Measurements from ENCODE around the gene NANOS1. TPM values are rescaled to one million over a fixed set of nuclear protein-coding genes. Genes with fewer than 3 reads are reported as not detected.

Gene NANOS1
- total RNA-seq, 1 donor from 2014 or later, result 1.3 TPM

DNA sequence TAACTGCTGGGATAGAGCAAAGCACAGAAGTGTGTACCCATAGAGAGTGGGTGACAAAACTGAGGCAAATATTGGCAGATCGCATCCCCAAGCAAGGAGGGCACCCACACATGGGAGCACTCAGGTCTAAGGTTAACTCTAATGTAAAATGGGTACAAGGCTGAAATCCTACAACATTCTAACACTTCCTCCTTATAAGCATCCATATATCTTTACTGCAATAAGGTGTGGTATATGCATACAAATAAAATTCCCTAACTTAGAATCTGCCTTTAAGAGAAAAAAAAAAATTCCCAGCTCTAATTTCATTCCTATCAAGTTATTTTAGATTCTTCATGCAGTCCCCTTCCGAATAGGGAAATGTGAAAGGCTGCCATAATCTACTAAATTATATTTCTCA lies 32.4 kb downstream of the NANOS1 start:
- ATAC-seq, result no peak

DNA sequence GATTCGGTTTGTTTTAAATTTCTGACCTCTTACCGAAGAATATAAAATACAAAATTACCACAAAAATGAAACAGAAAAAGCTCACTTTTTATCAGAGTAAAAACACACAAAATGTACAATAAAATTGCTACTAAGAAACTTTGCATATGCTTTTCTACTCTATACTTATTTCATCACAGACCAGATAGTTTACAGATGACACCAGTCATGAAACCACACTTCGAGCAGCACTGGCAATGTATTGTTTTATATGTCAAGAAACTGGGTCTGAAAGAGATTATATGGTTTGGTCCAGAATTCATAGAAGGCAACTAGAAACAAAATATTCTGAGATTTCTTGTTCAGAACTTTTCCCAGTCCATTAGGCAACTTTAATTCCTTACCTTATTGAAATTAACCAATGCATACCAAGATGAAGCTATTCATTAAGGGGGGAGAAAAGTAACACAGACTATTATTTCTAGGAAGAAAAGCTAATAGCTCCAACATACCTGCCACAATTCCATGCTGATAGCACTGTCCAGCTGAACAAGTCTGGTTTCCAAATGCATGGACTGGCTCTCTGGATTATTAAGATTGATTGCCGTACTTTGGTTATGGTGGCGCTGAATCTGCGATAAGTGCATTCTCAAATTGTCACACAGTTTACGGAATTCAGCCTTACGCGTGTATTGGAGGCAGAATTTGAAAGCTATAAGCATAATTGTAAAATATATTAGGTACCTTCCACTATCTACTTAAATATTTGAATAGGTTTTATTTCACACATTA lies 41.1 kb downstream of the NANOS1 start:
- no peak for ATAC-seq

DNA sequence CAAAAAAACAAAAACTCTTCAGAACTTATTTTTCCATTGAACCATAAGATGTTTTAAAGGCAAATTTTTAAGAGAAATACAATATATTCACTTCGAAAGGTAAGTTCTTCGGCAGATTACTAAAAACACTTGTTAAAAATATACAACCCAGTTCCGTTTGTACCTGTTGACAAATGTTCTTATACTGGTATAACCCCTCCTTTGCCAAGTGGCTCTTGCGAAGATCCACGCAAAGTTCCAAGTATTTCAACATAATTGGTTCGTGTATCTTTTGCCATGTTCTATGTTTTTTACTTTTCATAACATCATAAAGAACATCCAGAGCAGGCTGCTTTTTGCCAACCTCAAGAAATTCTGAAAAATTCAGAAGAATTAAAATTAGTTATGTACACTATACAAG lies 44.1 kb downstream of the NANOS1 start:
- no peak for ATAC-seq

DNA sequence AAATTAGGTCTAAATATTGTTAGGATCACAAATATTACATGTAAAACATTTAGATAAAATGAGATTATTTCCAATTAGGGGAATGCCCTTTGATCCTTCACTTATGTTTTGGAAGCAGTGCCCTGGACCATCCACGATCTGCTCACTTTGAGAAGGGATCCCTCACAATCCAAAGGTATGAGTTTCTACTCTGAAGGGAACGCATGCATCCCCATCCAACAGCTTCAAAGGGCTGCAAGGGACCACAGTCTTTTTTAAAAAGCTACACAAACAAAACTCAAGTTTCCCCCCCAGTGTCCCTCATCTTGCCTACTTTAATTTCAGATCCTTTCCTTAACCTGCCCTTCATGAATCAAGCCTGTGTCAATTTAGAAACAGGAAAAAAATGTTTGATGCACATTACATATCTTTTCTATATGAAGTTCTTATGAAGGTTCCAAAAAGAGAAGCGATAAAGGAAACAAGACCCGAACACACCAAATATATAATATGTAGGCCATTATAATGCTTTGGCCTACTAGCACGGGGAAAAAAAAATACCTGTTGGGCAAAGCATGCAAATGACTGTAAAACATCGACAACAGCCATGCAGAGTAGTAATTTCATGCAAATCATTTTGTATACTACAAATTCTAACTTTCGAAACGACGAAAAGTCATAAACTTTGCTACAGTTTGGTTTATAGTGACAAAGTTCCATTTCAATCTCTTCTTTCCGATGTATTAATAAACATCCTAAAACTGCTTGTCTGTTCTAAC lies 49.1 kb downstream of the NANOS1 start:
- no peak for ATAC-seq

DNA sequence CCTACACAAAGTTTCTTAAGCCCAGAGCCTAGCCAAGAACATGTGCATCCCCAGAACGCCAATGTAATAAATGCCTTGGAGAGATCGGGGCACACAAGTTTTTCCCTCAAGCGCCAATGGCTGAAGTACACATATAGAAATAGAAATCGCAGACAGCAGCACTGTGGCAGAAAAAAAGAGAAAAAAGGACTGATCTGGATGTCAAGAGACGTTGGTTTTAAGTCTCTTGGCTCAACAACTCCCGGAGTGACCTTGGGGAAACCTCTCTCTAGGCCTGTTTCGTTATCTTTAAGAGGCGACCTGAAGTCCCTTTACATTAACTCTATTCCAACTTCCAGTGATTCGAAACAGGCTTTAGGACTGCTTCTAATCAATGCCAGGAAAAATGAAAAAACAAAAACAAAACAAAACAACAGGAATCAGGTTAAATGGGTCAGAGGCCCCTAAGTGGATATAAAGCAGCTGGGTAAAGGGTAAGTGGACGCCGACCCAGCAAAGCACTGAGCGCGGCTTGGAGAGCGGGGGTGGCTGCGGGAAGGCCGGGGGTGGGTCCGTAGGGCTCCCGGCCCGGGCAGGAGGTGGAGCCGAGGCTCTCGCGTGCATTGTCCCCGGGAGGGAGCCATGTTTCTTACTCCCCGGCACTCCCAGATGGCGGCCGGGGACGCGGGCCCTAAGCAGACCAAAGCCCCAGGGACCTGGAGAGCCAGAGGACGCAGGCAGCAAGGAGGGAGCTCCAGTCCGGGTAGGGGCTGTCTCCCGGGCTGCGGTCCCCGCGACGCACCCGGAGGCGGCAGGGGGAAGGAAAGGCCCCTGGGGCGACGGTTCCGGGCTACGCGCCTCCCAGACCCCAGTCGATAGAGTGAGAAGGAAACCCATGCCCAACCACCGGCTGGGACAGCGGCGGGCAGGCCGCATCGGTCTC lies 50.3 kb downstream of the NANOS1 start:
- peak; percentile 92 for ATAC-seq

DNA sequence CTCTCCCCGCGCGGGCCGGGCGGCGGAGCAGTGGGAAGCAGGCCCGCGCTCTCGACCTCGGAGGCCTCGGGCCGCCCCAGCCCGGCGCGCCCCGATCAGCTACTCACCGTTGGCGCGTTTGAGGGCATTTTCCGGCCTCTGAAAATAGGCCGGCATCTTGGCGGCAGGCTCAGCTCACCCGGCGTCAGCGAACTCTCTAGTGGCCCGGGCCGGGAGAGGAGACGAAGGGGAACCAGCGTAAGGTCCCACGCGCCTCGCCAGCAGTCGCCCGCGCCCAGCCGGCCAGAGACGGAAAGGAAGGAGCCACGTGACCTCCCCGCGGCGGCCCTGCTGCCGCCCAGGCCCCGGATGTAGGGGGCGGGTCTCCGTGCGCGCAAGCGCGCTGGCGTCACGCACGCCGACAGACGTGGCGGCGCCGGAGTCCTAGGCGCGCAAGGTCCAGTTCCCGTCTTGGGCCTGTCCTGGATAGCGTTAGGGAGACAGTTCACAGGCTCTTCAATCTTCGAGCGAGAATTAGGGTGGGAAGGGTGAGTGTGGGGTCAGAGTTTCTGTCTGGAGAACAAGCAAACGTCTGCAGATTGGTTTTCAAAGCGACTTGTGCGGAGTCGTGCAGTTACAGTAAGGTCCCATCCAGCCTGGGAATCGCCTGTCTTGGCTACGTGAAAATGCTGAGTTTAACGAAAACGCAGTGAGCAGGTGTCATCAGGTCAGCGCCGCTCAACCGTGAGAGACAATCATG lies 51.2 kb downstream of the NANOS1 start, which contains the start of gene EIF3A:
EIF3A (minus strand) TSS at position 297 of the 739 bp plus-strand sequence; CDS start at position 156, 141 bp downstream.
- ATAC-seq, result peak; percentile 96

Other genes starting within 250 kb of the NANOS1 start
- 88.2 TPM for gene EIF3A, start 51.1 kb downstream of the NANOS1 start, total RNA-seq
- gene DENND10, start 74.4 kb downstream of the NANOS1 start, total RNA-seq, result 38.3 TPM
- 18.3 TPM for gene SFXN4, start 136.0 kb downstream of the NANOS1 start, total RNA-seq
- gene PRDX3, start 149.1 kb downstream of the NANOS1 start, total RNA-seq, result 72.1 TPM
- 3.7 TPM for gene GRK5, start 177.9 kb downstream of the NANOS1 start, total RNA-seq